IPS-NIHi11 (cell line): ENCODE results near the gene SAMD4A.
"Not testable (repeated sequence)": the region's sequence is repeated elsewhere in the genome, so short reads cannot be mapped to it uniquely, and the experiment has no call there.

Experiments used
- DNase-seq: peaks from one replicate; pipeline ENCODE4 v3.0.0; 2012; ENCODE audit warnings: mixed read lengths, low spot score

SAMD4A gene

DNA sequence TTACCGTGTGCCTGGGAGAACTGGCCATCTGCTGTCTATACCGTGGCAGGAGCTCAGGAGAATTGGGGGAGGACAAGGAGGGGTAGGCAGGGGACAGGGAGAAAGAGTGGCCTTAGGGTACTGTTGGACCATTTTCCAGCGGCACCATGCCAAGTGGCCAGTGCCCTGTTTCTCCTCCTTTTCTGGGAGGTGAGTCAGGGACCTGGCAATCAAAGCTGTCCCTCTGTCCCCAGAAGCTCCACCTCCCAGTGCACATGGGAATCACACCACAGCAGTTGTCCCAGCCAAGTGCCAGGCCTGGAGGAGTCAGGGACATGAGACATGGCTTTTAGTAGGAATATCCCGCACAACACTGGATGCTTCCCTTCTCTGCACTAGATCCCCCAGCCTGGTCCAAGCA, 217.7 kb downstream of the SAMD4A start:
- no peak for DNase-seq

DNA sequence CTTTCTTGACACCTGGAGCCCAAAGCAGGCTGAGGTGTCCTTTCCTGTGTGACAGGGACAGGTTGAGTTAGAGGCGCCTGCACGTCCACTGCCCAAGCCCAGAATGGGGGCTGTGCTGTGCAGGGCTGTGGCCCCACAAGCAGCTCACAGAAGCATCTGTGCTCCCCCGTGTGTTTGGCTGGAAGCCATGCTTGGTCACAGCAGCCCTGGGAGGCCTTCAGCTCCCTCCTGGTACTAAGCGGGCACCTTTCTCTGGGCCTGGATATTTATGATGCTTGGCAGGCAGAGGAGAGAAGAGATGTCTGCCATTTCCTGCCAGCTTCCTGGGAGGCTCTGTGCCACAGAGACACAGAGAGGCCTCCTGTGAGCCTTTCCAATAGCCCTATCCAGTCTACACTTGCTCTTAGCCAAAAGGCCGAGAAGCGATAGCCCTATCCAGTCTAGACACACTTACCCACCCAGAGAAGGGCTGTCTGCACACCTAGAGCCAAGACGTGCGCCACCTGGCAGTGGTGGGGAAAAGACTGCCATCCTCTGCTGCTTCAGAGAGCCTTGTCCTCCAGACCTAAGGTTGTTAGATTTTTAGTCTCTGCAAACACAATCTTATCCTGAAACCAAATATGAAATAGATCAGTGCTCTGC, 218.3 kb downstream of the SAMD4A start:
- no peak for DNase-seq

DNA sequence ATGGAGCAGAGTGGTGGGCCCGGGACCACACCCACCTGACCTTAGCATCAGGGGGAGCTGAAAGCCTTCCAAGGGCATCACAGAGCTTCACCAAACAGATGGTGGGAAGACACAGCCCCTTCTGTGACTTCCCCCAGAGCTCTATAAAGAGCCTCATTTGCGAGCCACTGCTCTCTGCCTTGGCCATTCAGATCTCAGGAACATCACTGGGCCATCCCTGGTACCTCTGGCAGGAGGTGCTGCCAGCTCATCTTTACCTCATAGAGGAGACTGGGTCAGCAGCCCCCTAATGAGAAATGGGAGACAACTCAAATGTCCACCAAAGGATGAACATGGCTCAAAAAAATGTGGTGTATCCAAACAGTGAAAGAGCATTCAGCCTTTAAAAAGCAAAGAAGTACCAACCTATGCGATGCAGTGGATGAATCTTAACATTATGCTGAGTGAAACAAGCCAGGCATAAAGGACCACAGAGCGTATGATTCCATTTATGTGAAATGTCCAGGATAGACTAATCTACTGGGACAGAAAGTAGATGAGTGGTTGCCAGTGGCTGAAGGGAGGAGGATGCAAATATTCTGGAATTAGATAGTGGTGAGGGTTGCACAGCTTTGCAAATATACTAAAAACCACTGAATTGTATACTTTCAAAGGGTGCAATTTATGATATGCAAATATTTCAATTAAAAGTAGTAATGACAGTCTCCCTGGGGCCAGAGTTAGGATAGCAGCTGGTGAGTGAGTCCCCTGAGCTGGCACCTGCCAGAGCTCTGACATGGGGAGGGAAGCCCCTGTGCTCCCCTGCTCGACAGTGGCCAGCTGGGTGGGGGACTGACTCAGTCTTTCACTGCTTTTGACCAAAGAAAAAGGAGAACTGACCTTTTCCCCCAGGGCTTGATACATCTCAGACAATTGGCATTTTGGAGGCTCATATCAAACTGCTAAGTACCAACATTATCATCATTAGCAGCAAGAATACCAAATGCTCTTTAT, 219.1 kb downstream of the SAMD4A start:
- DNase-seq: no peak

DNA sequence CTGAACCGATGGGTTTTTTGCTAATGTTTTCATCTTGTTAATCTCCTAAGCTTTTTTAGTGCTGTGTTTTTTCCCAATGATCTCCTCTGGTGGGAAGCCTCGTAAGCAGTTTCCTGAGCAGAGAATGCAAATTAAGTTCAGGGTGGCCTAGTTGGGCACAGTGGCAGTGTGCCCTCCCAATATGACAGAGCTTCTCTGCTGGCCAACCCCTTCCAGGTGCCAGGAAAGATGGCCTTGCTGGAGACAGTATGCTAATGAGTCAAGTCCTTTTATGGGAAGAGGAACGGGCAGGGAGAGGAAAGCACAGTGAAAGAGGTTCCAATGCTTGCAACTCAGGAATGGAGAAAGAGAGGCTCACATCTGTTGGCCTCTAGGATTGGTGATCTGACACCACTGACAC, 219.9 kb downstream of the SAMD4A start:
- DNase-seq: peak; percentile 33

- DNase-seq: peak; percentile 20
Measured at GRCh38 chr14:54787261-54787660, 220.3 kb downstream of the SAMD4A start.

- no peak for DNase-seq
Measured at GRCh38 chr14:54788701-54789100, 221.8 kb downstream of the SAMD4A start.

GRCh38 chr14:54789166-54789565, 222.2 kb downstream of the SAMD4A start:
- DNase-seq: no peak

GRCh38 chr14:54789781-54790480, 223.0 kb downstream of the SAMD4A start:
- DNase-seq: no peak

DNA sequence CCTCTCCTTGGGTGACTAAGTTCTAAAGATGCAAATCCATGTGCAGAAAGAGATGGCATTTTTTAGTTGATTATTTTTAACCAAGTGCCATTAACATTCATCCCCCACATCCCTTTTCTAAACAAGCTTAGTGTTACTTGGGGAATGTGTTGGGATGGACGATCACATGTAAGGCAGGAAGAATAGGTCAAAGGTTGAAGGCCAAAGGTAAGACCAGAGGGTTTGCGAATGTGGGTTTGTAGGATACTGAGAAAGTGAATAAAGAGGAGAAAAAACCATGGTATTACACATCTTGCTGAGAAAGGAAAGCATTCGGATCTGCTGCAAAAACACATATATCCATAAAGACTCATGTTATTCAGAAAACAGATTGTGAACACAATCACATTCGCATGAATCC, 224.1 kb downstream of the SAMD4A start:
- no peak for DNase-seq

- DNase-seq: no peak
Measured at GRCh38 chr14:54792288-54792687, 225.4 kb downstream of the SAMD4A start.

DNA sequence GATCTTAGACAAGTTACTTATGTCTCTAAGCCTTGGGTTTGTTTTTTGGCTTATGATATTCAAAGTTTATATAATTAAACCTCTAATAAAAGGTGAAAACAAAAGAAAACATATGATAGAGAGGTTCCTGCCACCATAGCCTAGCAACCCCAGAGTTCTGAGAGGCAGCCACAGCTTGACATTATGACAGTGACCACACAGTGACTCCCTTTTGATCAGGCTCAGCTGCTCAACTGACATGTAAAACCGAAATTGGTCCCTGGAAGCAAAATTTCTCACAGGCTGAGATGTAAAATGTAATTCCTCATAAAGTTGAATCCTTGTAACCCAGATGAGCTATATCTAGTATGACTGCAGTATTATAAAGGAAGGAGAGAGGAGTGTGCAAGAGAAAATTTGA, 227.2 kb downstream of the SAMD4A start:
- no peak for DNase-seq

- DNase-seq: no peak
Measured at GRCh38 chr14:54794796-54795195, 227.9 kb downstream of the SAMD4A start.

DNA sequence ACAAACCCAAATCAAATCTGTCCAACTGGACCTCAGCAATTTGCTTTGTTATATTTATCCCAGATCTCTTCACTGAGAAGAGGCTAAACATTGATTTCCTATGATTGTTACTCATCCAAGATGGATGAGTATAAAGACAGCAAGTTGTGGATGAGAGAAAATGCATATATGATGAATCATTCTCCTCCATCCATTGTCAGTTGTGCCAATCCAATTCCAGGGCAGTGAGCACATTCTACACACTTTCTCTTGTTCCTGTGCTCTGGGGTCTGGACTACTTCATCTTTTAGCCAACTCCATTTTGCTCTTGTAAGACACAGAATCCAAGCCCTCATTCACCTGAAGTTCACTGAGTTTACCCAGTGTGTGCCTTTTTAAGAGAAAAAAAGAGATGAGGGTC, 230.0 kb downstream of the SAMD4A start:
- DNase-seq: no peak

GRCh38 chr14:54797556-54797955, 230.6 kb downstream of the SAMD4A start:
- DNase-seq: no peak

GRCh38 chr14:54797986-54798385, 231.1 kb downstream of the SAMD4A start:
- DNase-seq: no peak

GRCh38 chr14:54798465-54799124, 231.7 kb downstream of the SAMD4A start:
- DNase-seq: no peak

GRCh38 chr14:54801482-54801881, 234.6 kb downstream of the SAMD4A start:
- not testable (repeated sequence) for DNase-seq

- DNase-seq: no peak
Measured at GRCh38 chr14:54803396-54803795, 236.5 kb downstream of the SAMD4A start.

GRCh38 chr14:54803926-54804537, 237.1 kb downstream of the SAMD4A start:
- no peak for DNase-seq

DNA sequence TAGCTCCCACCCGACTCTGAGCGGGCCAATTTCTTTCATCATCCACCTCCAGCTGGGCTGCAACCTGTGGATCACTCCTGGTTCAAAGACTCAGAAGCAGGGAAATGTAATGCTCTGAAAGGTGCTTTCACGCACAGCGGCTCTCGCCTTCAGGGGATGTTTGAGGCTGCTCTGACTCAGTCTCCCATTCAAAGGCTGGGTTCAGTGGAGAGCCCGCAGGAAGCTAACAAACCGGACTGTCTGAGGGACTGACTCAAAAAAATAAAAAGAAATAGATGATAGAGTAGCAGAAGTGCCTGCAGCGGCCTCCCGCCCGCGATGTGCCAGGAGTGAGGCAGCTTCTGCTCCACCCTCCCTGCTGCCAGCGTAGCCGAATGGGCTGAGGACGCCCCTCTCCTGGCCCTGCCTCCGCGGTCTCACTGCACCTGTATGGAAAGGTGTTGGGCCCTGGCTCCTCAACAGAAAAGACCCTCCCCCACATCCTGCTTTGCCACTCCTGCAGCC, 237.7 kb downstream of the SAMD4A start:
- no peak for DNase-seq

DNA sequence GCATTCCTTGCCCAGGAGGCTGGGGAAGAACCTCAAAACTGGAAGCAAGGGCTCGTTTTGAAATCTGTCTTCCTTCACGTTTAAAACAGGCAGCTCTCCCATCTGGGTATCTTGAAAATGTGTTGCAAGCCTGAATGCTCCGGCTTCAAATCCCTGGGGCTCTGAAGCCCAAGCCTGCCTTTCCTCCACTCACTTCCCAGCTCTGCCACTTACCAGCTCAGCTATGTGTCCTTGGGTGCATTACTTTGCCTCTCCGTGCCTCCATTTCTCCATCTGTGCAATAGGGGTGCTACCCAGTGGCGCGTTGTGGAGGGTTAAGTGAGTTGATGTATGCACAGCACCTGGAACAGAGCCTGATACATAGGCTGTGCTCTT, 238.1 kb downstream of the SAMD4A start:
- DNase-seq: no peak
